HG02938 (cell line): ENCODE results near the gene HOXA7.

Experiments used
- ATAC-seq: cut with Tn5 transposase; IDR thresholded peaks from one replicate; pipeline ENCODE4 v1.9.1; 2021; ENCODE audit warnings: mild to moderate bottlenecking, moderate library complexity; ENCODE audit not compliant: unreplicated experiment

HOXA7 gene

DNA sequence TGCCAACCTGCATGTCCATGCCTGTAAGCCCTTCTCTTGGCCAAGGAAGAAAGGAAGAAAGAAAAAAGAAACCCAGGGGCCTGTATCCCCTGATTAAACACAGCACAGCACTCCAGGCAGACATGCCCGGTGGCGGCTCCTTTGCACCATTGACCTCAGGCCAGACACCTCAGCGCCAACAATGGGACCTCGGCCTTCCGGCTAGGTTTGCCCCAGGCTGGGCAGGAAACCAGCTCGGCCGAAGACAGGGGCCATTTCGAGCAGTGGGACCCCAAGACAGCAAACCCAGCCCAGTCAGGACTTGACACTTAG lies 14.8 kb upstream of the HOXA7 start:
- no peak for ATAC-seq

DNA sequence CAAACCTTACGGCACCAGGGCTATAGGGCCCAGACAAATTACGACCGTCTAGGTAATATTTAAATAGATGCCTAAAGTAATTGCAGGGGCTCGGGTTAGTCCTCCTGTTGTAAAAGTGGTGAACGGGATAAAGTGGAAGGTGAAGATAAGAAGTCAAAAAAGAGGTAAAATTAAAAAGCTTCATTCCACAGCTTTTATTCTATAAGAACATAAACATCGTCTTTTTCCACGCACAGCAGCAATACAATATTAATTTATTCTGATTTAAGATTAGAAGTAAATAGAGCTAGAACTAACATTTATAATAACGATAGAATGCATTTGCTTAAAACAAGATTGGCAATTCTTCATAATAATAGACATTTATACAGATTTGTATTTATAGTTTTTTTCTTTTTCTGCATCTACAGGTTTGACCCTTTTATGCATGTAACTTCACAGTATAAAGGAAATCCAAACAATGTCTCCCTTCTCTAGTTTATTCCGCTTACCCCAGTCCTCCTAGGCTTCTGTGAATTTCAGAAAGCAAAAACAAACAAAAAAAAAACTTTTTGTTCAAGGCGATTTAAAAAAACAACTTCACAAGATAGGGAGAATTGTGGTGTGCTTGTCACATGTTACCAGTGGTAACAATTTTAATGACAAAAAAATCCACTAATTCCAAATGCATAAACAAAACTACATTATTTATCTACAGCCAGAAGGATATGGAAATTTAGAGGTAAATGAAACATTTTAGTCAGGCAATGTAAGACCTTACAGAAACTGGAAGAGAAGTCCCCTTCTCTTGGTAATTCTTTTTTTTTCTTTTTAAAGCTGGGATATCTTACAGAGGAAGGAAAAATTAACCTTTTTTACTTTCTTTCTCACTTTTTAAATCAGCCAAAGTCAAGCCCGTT lies 14.2 kb upstream of the HOXA7 start:
- no peak for ATAC-seq

DNA sequence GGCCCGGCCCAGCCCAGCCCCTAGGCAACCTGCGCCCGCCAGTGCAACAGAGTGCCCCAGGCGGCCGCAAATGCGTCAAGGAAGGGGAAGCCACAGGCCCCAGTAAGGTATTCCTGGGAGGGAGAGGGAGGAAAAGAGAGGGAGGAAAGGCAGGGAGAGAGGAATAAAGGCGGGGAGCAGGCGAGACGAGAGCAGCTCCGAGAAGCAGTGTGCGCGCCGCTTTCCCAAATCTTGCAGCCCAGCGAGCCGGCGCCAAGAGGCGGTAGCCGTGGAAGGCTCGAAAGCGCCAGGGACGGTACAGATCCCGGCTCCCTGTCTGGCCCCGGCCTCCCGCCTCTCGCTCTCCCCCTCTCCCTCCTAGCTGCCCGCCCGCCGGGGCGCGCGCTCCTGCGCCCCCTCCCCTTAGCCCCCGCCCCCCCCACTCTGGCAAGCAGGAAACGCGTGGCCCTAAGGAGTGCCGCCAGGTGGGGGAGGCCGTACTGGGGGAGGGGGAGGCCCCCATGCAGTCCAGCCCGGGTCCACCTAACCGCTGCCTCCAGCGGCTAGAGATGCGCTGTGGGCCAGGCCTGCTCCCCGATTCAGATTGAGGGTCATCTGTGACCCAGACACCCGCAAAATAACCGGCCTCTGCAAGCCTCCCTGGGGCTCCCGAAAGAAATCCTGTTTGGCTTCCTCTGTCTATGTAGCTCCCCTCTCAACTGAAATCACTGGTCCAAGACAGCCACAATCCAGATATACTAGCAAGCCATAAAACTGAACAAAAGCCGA lies 13.4 kb upstream of the HOXA7 start:
- ATAC-seq = no peak

DNA sequence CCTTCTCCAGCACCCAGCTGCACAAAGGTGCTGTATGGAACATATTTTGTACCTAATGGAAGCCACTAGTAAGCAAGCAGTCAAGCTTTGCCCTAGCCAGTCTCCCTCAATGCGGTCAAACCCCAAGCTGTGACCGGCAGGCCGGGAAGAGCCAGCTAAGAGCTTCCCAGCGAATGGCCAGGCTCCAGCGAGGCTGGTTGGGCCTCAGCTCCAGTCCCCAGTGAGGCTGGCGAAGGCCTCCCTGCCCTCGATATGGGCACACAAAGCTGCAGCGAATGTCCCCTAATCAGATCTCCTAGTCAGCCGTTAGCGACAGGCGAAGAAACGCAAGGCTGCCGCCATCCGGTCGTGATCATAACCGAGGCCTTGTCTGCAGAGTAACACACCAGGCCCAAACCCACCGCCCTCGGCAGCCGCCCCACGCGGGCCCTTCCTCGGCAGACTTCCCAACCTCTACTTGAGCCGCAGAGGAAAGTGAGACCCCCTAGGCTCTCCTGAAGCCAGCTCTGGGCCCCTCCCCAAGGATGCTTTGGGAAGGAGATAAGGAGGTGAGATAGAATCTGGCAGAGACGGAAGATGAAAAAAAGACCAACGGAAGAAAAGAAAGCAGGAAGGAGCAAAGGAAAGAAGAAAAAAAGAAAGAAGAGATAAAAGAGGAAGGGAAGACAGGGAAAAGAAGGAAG lies 11.9 kb upstream of the HOXA7 start:
- ATAC-seq = no peak

DNA sequence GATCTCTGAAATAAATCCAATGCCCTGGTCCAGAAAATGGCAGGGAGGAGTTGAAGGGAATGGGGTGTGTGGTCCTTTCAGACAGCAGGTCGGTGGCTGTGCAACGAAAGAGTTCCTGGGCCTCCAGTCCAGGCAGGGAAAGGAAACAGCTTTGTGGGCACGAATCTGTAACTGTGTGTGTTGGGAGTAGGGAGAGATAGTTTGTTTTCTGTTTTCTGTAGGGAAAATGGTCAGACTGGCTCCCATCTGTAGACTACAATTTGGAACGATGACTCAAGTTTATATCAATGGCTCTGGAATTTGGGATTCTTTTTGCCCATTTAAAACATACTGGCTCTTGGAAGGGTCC lies 11.4 kb upstream of the HOXA7 start:
- ATAC-seq = no peak

DNA sequence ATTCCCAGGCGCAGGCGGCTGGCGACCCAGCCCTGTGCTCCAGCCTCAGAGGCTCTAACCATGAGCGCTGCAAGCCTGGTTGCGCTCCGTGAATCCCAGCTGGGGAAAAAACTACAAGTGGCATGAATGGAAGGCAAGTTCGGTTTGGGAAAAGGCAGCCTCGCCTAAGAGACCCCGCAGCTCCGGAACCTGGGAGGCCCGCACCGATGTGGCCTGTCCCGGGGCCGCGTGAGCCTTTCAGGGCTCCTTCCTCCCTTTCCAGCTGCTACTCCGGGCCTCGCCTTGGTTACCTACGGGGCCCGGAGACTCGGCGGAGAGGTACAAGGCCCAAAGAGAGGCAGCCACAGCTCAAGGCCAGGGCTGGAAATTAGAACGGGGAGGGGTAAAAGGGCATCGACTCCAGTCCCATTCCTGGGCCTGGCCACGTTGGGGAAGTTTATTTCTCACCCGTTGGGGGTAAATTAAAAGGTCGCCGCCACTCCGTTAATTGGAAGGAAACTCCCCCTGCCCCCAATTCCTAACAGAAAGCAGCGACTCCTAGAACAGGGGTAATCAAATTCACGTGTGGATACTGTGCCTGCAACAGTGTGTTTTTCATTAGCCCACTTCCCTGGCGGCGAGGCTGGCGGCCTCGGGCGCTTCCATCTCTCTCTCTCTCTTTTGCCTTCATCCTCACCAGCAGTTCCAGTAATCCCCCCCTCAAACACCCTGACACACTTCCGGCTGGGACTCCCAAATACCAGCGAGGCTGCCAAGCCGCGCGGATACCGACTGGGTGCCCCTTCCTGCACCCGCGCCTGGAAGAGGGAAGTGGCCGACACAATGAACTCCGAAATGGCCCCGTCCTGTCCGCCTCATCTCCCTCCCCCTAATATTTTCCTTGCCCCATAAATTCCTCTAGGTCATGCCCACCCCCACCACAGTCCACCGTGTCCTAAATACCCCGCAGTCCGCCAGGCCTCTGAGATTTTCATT lies 10.3 kb upstream of the HOXA7 start:
- ATAC-seq = no peak

DNA sequence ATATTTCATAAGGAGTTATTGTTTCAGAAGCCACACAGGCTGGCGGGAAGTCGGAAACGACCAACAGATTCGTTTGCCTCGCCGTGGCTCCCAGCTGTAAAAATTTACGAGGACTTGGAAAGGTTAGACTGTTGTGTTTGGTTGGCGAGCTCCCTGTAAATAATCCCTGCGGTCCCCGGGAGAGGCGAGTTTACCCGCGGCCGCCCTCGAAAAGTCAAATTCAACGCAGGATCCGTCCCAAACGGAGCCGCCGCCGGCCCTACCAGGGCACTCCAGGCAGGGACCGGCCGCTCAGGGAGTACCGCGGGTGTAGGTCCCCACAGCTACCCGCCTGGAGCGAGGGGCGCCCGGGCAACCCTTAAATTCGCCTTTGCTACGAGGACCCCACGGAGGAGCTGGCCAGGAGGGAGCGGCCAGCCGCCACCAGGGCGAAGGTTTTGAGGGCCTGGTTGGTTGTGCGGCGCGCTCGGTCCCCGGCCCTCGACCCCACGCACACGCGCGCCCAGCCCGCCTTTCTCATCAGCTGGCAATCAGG lies 9.6 kb upstream of the HOXA7 start:
- ATAC-seq = no peak

DNA sequence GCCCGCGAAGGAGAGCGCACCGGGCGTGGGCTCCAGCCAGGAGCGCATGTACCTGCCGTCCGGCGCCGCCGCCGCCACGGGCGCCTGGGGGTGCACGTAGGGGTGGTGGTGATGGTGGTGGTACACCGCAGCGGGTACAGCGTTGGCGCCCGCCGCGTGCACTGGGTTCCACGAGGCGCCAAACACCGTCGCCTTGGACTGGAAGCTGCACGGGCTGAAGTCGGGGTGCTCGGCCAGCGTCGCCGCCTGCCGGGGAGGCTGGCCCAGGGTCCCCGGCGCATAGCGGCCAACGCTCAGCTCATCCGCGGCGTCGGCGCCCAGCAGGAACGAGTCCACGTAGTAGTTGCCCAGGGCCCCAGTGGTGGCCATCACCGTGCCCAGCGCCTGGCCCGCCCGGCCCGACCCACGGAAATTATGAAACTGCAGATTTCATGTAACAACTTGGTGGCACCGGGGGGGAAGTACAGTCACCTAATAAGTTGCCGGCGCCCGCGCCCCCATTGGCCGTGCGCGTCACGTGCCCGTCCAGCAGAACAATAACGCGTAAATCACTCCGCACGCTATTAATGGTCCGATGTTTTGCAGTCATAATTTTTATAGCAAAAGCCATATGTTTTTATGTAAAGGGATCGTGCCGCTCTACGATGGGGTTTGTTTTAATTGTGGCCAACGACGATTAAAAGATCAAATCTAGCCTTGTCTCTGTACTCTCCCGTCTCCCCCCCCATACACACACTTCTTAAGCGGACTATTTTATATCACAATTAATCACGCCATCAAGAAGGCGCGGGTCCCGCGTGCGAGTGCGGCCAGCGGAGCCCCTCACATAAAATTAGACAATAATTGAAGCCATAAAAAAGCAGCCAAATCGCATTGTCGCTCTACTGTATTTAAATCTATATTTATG lies 8.9 kb upstream of the HOXA7 start, which contains the start of gene HOXA9:
TSS of gene HOXA9 (minus strand) at position 449 of the 907 bp plus-strand sequence. CDS start at position 369, 80 bp downstream.
- no peak for ATAC-seq

DNA sequence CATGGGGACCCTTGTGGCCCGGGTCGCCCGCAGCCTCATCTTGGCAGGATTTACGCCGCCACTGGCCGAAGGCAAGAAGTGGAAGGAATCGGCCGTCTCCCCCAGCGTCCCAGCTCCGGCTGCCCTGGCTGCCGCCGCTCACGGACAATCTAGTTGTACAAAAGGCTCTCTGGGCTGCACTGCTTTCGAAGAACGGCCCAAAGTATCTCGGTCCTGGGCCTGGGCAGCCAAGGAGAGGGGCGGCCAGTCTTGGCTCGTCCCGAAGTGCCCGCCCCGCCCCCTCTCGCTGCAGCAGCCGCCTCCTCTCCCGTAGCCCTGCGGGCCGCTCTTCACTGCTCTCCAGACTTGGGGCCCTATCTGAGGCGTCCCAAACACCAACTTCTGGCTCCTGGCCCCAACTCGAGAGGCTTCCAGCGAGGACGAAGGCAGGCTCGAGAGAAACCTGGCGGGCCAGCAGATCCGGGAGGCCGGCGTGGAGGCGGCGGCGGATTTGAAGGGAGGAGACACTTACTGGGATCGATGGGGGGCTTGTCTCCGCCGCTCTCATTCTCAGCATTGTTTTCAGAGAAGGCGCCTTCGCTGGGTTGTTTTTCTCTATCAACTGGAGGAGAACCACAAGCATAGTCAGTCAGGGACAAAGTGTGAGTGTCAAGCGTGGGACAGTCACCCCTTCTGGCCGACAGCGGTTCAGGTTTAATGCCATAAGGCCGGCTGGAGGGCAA lies 8.1 kb upstream of the HOXA7 start:
- ATAC-seq = no peak

DNA sequence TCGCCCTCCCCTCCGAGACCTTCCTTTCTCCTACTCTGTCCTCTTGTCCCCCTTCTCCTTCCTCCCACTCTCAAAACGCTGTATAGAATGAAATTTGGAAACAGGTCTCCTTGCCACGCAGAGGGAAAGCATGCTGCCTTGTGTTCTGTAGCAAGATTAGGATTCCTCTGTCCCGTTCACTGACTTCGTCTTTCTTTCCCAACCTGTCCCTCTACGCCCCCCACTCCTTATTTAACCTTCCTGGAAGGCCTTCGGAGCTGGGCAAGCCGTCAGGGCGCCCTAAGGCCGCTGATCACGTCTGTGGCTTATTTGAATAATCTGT lies 7.5 kb upstream of the HOXA7 start:
- ATAC-seq = no peak

DNA sequence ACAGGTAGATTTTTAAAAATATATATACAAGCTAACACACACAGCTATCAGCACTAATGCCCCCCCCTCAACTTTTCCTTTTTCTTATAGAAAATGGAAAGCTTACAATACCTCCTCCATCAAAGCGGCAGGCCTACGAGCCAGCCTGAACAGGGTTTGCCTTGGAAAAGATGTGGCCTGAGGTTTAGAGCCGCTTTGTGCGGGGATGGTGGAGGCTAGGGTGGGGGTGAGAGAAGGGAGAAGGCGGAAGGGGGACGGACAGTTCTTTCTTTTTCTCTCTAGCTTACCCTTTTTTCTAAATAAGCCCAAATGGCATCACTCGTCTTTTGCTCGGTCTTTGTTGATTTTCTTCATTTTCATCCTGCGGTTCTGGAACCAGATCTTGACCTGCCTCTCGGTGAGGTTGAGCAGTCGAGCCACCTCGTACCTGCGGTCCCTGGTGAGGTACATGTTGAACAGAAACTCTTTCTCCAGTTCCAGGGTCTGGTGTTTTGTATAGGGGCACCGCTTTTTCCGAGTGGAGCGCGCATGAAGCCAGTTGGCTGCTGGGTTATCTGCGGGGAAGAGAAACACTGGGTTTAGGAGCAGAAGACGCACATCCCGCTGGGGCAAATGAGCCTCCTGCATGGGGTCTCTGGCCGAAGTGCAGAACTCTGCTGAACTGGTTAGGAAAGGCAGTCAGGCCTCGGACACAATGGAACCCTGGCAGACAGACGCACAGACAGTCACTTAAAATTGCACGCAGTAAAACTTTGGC lies 7.0 kb upstream of the HOXA7 start:
- no peak for ATAC-seq

DNA sequence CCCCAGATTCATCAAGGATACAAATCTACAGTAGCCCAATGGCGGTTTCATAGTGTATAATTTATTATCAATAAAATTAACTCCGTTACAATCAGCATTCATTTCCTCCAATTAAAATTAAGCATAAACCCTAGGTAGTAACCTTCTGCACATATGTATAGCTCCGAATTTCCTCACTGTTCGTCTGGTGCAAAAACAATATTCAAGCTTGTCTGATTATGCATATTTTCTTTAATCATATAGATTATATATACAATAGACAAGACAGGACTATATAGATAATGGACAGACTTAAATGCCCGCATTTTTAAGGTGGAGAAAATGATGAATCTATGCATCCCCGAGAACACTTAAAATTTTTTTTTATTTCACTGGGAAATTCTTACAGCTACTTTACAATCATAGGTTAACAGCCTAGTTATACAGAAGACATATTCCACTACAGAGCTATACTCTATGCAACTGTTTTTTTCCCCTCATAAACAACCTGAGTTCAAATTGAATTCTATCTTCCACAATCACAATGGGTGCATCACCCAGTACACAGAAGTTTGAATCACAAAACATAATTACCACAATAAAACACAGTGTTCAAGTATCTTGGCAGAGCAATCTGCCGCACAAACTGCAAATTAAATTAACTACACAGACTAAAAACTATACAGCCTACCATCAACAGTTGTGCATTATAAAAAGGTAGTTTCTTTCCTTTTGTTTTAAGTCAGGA lies 6.2 kb upstream of the HOXA7 start:
- no peak for ATAC-seq

DNA sequence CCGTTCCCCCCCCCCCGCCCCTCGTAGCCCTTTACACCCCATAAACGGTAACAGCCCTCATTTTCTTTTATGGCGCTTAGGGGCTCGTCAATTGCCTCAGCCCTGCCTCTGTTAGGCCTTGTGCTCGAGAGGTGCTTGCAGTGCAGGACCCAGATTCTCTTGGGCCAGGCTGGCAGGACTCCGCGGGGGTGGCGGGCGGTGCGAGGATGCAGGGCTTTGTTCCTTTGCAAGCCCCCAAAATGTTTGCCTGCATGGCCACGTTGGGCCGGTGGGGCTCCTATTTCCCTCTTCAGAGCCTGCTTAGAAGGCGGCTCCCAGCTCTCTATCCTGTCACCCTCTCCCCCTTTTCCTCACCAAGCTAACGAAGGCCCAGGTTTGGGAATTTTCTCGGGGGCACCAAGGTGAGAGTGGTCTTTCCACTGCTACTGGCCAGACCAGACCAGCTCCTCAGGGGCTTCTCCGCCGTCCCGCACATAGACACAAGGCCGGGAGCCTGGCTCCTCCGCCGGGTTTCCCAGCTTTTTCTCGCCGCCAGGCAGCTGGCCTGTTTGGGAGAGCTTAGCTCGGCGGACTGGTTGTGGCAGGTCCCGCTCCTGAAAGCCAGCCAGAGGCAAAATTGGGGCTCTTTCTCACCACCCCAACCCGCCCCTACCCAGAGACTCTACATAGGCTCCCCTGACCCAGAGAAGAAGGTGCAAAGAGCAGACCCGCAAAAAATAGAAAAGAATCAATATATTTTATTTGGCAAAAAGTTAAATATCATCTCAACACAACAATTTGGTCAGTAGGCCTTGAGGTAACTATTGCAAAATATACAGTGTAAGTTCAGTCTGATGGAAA lies 5.5 kb upstream of the HOXA7 start:
- ATAC-seq = no peak

DNA sequence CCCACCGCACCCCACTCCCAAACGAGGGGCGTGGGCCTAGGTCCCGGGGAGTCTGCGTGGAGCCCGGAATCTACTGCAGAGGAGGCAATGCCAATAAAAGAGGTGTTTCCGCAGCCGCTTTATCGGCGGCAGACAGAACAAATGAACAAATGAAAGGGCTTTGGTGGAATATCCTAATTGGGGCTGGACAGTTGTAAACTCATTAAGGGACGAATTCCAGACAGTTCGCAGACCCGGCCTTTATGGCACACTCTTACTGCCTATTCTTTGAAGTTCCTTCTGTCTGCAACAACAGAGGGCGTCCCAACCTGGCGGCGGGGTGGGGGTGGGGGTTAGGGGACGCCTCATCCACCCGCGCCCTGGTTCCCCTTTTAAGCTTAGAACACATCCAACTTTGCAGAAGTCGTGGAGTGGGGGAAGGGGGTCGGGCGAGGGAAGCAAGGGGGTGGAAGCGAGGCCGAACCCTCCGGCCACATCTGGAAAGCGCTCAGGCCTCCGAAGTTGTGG lies 4.8 kb upstream of the HOXA7 start:
- peak; percentile 10 for ATAC-seq

DNA sequence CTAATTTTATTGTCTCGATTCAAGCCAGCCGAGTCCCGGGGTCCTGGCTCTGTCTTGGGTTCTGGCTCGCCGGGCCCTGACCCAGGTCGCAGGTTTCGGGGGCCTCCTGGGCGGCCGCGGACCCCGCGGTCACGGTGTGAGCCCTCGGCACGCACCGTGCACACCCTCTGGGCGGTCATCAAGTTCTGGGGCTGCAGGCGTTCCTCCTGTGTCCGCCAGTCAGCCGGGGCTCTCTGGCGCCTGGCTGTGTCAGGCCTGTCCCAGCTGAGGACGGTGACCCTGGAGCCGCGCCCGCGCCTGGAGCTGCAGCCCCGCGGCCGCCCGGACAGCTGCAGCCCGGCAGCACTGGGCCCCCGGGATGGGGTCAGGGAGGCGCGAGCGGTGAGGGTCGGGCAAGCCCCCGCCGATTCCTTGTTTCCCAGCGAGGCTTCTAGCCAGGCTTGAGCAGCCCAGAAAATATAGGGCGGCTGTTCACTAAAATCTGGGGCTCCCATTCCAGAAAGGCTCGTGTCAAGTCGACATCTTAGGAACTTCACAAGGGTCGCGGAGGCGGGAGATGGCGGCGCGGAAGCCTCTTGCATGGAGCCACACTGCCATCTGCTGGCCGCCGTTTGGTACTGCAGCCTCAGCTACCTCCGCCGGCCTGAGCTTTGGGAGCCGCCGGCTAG lies 4.2 kb upstream of the HOXA7 start:
- peak; percentile 57 for ATAC-seq

DNA sequence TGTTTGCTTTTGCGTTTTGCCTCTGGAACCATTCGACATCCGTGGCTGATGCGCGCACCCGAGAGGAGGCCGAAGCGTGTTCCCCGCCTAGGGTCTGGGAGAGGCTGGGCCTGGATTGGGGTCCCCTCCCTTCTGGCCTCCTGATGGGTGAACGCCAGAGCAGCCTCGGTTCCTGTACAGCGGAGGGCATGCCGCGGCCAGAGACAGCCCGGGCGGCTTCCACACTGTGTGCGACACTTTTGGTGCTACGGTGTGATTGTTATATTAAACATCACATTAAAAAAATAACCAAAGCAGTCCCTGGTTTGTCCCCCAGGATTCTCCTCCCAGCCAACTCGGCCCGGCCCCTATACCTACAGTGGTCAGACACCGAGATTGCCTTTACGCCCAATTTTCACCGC lies 3.7 kb upstream of the HOXA7 start:
- ATAC-seq = peak; percentile 20
